Nephron progenitor cell (in vitro differentiated cells): ENCODE results near the gene KRI1.
A peak's percentile ranks its signal among the peaks of the same experiment; 100 is the strongest.
"Not testable (repeated sequence)": the region's sequence is repeated elsewhere in the genome, so short reads cannot be mapped to it uniquely, and the experiment has no call there.

Source experiments
- DNase-seq: peaks from one replicate; pipeline ENCODE4 v3.0.0; 2021
- H3K27ac Mint-ChIP-seq: 2 replicates; pipeline ENCODE4 v1.8.0; 2021; ENCODE audit warnings: mild to moderate bottlenecking, moderate library complexity, mixed read lengths
- H3K27me3 Mint-ChIP-seq: 2 replicates; pipeline ENCODE4 v1.8.0; 2021; ENCODE audit warnings: mild to moderate bottlenecking, low read depth, mixed read lengths; ENCODE audit not compliant: poor library complexity
- H3K36me3 Mint-ChIP-seq: 2 replicates; pipeline ENCODE4 v1.8.0; 2021; ENCODE audit warnings: low read depth, mixed read lengths
- H3K4me1 Mint-ChIP-seq: 2 replicates; pipeline ENCODE4 v1.8.0; 2021; ENCODE audit warnings: mixed read lengths
- H3K4me3 Mint-ChIP-seq: 2 replicates; pipeline ENCODE4 v1.8.0; 2021; ENCODE audit warnings: mild to moderate bottlenecking, moderate library complexity, mixed read lengths
- H3K9me3 Mint-ChIP-seq: 2 replicates; pipeline ENCODE4 v1.8.0; 2021; ENCODE audit warnings: mild to moderate bottlenecking, moderate library complexity, mixed read lengths
- TF ChIP-seq, protein P1 (sequence below): fragments of 200-600 bp; sonication (generic); IDR thresholded peaks from 2 replicates; pipeline ENCODE4 v1.5.0; 2021; ENCODE audit warnings: antibody characterized with exemption

Gene KRI1

DNA sequence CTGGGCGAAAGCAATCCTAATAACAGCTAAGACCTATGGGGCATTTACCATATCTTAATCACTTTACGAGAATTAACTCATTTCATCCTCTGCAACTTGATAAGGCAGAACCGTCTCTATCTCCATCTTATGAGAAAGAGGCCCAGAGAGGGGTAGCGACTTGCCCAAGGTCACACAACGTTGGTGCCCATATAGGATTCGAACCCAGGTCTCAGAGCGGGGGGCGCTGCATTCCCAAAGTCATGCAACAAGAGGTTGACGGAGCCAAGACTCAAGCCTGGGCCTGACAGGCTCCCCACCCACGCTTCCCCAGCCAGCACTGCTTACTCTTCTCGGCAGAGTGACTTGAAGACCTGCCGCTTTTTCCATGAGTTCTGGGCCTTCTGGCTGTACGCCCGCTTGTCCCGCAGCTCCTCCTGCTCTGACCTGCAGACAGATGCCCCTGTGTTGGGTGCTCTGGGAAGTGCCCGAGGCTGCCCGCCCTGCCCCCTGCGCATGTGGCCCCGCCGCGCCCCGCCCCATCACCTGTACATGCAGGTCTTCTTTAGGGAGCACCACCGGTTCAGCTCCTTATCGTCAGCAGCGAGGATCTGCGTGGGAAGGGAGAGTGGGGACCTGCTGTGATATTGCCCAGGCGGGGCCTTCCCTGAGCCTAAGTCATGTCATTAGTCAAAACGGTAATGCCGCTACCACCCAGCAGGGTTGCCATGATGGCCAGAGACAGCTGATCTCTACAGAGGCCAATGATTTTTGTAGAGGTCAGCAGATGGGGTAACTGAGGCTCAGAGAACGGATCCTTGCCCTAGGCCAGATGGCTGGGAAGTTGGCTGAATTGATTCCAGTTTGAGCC, 10.8 kb downstream of the KRI1 start:
- no peak for DNase-seq
- Mint-ChIP-seq H3K27me3 (no peaks in the 10 kb centered on the region), H3K36me3 (peaks cover 58% of the 10 kb centered on the region), H3K4me1 (no peaks in the 10 kb centered on the region), H3K9me3 (no peaks in the 10 kb centered on the region), H3K4me3 (no peak overlapping the region), H3K27ac (peak overlapping the region; percentile 85)
- TF ChIP-seq, protein P1, sequence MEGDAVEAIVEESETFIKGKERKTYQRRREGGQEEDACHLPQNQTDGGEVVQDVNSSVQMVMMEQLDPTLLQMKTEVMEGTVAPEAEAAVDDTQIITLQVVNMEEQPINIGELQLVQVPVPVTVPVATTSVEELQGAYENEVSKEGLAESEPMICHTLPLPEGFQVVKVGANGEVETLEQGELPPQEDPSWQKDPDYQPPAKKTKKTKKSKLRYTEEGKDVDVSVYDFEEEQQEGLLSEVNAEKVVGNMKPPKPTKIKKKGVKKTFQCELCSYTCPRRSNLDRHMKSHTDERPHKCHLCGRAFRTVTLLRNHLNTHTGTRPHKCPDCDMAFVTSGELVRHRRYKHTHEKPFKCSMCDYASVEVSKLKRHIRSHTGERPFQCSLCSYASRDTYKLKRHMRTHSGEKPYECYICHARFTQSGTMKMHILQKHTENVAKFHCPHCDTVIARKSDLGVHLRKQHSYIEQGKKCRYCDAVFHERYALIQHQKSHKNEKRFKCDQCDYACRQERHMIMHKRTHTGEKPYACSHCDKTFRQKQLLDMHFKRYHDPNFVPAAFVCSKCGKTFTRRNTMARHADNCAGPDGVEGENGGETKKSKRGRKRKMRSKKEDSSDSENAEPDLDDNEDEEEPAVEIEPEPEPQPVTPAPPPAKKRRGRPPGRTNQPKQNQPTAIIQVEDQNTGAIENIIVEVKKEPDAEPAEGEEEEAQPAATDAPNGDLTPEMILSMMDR = no peak

DNA sequence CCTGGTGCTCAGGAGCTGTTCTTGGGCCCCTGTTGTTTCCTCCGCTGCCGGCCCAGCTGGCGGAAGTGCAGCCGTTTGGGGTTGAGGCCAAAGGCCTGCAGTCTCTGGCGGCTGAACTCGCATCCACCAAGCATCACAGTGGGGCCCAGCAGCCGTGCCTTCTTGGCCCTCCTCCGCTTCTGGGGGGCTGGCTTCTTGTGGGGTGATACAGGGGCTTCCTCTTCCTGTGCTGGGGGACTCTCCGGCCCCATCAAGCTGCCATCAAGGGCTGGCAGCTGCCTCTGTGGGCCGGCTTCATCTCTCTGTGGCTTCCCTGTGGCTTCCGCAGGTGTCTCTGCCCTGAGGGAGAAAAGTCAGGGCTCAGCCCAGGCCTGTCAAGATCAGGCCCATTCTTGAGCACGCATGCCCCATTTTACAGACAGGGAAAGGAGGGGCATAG, 11.8 kb downstream of the KRI1 start:
- H3K4me1 Mint-ChIP-seq = no peaks in the 10 kb centered on the region
- no peak overlapping the region for H3K4me3 Mint-ChIP-seq
- TF ChIP-seq, protein P1 = no peak
- peak overlapping the region; percentile 85 for H3K27ac Mint-ChIP-seq
- H3K36me3 Mint-ChIP-seq = peaks cover 62% of the 10 kb centered on the region
- no peaks in the 10 kb centered on the region for H3K9me3 Mint-ChIP-seq
- no peak for DNase-seq
- H3K27me3 Mint-ChIP-seq = no peaks in the 10 kb centered on the region

DNA sequence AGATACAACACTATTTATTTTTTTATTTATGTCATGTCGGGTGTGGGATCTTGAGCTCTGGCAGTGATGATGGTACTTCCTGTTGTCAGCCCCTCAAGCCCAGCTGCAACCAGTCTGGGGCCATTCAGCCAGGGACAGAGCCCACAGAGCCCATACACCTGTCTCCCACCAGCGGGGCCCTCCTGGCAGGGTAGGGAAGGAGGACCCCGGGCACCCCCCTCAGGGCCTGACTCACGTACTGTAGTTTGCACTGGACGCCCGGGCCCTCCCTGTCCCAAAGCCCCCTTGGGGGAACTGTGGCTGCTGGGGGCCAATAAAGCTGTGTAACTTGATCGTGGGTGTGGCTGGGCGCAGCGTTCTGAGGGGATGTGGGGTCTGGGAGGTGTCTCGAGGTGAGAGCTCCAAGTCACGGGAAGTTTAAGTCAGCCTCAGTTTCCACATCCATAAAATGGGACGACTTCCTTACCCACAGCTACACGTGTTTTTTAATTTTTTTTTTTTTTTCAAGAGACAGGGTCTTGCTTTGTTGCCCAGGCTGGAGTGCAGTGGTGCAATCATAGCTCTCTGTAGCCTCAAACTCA, 12.6 kb downstream of the KRI1 start:
- Mint-ChIP-seq H3K27ac (no peak overlapping the region), H3K4me3 (no peak overlapping the region)
- TF ChIP-seq, protein P1 = no peak

DNA sequence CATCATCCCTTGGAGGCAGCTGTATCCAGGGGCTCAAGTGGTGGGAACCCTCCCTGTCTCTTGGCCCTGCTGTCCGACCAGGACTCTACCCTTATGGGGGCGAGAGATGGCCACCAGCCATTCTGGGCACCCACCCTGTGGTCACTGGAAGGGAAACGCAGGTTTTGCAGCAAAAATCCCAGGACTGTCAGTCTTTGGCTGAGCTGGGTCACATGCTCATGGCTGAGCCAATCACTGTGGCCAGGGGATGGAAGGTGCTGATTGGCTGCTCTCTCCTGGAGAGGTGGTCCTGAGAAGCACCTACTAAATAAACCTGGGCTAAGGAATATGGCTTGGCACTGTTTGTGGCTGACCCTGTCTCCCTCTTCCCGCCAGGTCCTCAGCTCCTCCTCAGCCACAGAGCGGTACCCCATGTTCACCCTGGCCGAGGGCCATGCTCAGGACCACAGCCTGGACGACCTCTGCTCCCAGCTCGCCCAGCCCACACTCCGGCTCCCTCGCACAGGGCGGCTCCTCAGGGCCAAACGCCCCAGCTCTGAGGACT, 13.2 kb downstream of the KRI1 start:
- Mint-ChIP-seq H3K9me3 (no peaks in the 10 kb centered on the region), H3K4me1 (no peaks in the 10 kb centered on the region), H3K36me3 (peaks cover 65% of the 10 kb centered on the region), H3K27me3 (no peaks in the 10 kb centered on the region), H3K4me3 (no peak overlapping the region), H3K27ac (no peak overlapping the region)
- TF ChIP-seq, protein P1 = no peak
- DNase-seq = no peak

More for the DNA sequence above, 12.6 kb downstream of the KRI1 start:
- DNase-seq = no peak
- H3K9me3 Mint-ChIP-seq = no peaks in the 10 kb centered on the region
- H3K4me1 Mint-ChIP-seq = no peaks in the 10 kb centered on the region
- no peaks in the 10 kb centered on the region for H3K27me3 Mint-ChIP-seq
- H3K36me3 Mint-ChIP-seq = peaks cover 67% of the 10 kb centered on the region

DNA sequence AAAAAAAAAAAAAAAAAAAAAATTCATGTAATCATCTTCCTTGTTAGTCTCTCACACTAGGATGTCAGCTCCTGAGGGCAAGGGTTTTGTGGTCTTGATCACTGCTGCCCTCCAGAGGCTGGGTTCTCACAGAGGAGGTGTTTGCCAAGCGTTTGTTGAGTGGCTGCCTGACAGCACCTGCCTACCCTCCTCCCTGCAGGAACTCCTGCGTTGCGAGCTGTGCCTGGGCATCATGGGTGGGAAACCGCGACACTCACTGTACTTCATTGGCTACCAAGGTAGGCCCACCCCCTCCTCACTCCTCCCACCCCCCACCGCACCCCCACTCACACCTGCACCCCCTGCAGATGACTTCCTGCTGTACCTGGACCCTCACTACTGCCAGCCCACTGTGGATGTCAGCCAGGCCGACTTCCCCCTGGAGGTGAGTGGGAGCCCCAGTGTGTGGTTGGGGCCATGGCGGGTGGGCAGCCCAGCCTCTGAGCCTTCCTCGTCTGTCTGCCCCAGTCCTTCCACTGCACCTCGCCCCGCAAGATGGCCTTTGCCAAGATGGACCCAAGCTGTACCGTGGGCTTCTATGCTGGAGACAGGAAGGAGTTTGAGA, 14.0 kb downstream of the KRI1 start:
- peaks cover 69% of the 10 kb centered on the region for H3K36me3 Mint-ChIP-seq
- H3K4me1 Mint-ChIP-seq = no peaks in the 10 kb centered on the region
- no peaks in the 10 kb centered on the region for H3K27me3 Mint-ChIP-seq
- H3K4me3 Mint-ChIP-seq = no peak overlapping the region
- DNase-seq = no peak
- TF ChIP-seq, protein P1 = no peak
- H3K27ac Mint-ChIP-seq = no peak overlapping the region
- H3K9me3 Mint-ChIP-seq = no peaks in the 10 kb centered on the region

DNA sequence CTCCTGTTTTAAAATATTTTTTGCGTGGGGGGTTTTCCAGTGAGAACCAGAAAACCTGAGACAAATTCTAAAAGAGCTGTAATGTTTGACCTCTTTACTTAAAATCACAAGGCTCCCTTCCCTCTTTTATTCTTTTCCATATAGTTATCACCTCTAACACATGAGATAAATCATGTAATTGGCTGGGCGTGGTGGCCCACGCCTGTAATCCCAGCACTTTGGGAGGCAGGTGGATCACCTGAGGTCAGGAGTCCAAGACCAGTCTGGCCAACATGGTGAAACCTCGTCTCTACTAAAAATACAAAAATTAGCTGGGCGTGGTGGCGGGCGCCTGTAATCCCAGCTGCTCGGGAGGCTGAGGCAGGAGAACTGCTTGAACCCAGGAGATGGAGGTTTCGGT, 14.8 kb downstream of the KRI1 start:
- H3K9me3 Mint-ChIP-seq = not testable (repeated sequence)
- peak overlapping the region; percentile 29 for H3K27ac Mint-ChIP-seq
- H3K36me3 Mint-ChIP-seq = peaks cover 69% of the 10 kb centered on the region

More for the DNA sequence above, 14.8 kb downstream of the KRI1 start:
- H3K4me1 Mint-ChIP-seq, DNase-seq, H3K27me3 Mint-ChIP-seq, H3K4me3 Mint-ChIP-seq: not testable (repeated sequence)
